Lung (tissue), 12 donors: ENCODE measurements around the gene RAD18. TPM values are rescaled to one million over a fixed set of nuclear protein-coding genes. Genes with fewer than 3 reads are reported as not detected.

Experiments
- ATAC-seq: fragments of 200-7000 bp; cut with Tn5 transposase; one replicate; pipeline ENCODE4 v1.9.1; 2020; ENCODE audit warnings: moderate number of reproducible peaks; ENCODE audit not compliant: insufficient read depth, low FRiP score
- DNase-seq, 3 donors: peaks; one replicate each; pipeline ENCODE4 v3.0.0-alpha.2; 2013 to 2017
- H3K27ac ChIP-seq, 2 donors: one replicate each; pipeline ENCODE4 v1.5.1; 2013; ENCODE audit warnings: mild to moderate bottlenecking in 2 of 2, moderate library complexity in 2 of 2, control low read depth in 1 of 2, inconsistent platforms in 1 of 2, low read depth in 1 of 2, low read length in 1 of 2
- H3K27me3 ChIP-seq, 3 donors: one replicate each; pipeline ENCODE4 v1.5.1; 2013; ENCODE audit warnings: low read length in 2 of 3; ENCODE audit not compliant: control insufficient read depth in 3 of 3, insufficient read depth in 3 of 3
- H3K36me3 ChIP-seq, 4 donors: one replicate each; pipeline ENCODE4 v1.5.1; 2013; ENCODE audit warnings: low read length in 4 of 4, mild to moderate bottlenecking in 1 of 4, moderate library complexity in 1 of 4; ENCODE audit not compliant: control insufficient read depth in 4 of 4, insufficient read depth in 4 of 4
- H3K4me1 ChIP-seq, 5 donors: one replicate each; pipeline ENCODE4 v1.5.1; 2013; ENCODE audit warnings: low read length in 5 of 5, mild to moderate bottlenecking in 2 of 5, moderate library complexity in 1 of 5; ENCODE audit not compliant: control insufficient read depth in 5 of 5, insufficient read depth in 5 of 5
- H3K4me3 ChIP-seq: one replicate; pipeline ENCODE4 v1.5.1; 2013; ENCODE audit warnings: mild to moderate bottlenecking, control low read depth, moderate library complexity
- H3K9ac ChIP-seq, 2 donors: one replicate each; pipeline ENCODE4 v1.5.1; 2013; ENCODE audit warnings: low read length in 2 of 2, control low read depth in 1 of 2; ENCODE audit not compliant: insufficient read depth in 1 of 2
- H3K9me3 ChIP-seq, 4 donors: one replicate each; pipeline ENCODE4 v1.5.1; 2013; ENCODE audit warnings: low read length in 3 of 4, mild to moderate bottlenecking in 1 of 4, moderate library complexity in 1 of 4; ENCODE audit not compliant: control insufficient read depth in 4 of 4, insufficient read depth in 3 of 4
- WGBS, 2 donors: extraction: QIAGEN DNeasy Blood & Tissue Kit; methylation state at CpG; one replicate each; pipeline ENCODE4 v1.1.7; 2013; 5-methylcytosine and 5-hydroxymethylcytosine counted together
- polyA plus RNA-seq, 2 donors: library from polyadenylated mRNA; stranded (reverse); fragments of 200-250 nt; gene quantifications; one replicate each; pipeline ENCODE4 v1.2.1, GENCODE V29; 2013
- total RNA-seq, 2 donors: library from RNA; depleted of rRNA in 1 of 2; stranded (reverse); fragments of >200 nt in 1 of 2; gene quantifications; one replicate each; pipeline ENCODE4 v1.2.1, GENCODE V29; 2014 to 2021
- TF ChIP-seq, protein P1 (sequence below): IDR thresholded peaks from 2 replicates; pipeline ENCODE4 v1.5.1; 2012; ENCODE audit warnings: mild to moderate bottlenecking; ENCODE audit errors: control extremely low read depth, extremely low read depth
- donor health status: control.
- donor health status: control.
- donor health status: Bipolar disorder and iron deficiency.
- donor health status: healthy.
- donor health status: DM: yes; HTN: yes; CAD: no.

Gene RAD18
- total and polyA plus RNA-seq, 4 donors = 2.1 to 23.6 (median 6.3) TPM

DNA sequence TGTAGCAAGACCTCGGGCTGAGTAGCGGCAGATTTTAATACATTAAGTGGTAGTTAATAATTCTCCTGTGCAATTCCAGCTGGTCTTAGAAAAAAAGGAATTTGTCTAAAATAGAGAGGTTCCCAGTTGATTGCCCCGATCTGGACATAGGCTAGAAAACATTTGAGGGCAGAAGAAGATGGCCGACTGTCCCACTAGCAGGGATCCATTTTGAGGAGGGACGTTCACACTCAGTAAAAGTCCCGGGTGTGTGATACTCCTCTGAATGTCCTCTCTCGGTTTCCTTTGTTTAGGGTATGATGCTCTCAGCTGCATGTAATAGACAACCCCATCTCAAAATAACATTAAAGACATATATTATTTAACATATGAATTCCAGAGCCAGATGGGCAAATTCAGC lies 116.0 kb downstream of the RAD18 start:
- Histone ChIP-seq H3K27ac (no peak overlapping the region), H3K27me3 (no peaks in the 10 kb centered on the region), H3K36me3 (no peaks in the 10 kb centered on the region), H3K4me1 (peaks cover 0 to 2% (median 0%) of the 10 kb centered on the region in 5 donors), H3K4me3 (no peak overlapping the region), H3K9me3 (peaks cover 0 to 2% (median 0%) of the 10 kb centered on the region in 4 donors), H3K9ac (no peak overlapping the region)
- ATAC-seq = no peak
- 87 to 94% methylated on average over 7 of the region's 7 CpGs for WGBS, 2 donors
- TF ChIP-seq, protein P1, sequence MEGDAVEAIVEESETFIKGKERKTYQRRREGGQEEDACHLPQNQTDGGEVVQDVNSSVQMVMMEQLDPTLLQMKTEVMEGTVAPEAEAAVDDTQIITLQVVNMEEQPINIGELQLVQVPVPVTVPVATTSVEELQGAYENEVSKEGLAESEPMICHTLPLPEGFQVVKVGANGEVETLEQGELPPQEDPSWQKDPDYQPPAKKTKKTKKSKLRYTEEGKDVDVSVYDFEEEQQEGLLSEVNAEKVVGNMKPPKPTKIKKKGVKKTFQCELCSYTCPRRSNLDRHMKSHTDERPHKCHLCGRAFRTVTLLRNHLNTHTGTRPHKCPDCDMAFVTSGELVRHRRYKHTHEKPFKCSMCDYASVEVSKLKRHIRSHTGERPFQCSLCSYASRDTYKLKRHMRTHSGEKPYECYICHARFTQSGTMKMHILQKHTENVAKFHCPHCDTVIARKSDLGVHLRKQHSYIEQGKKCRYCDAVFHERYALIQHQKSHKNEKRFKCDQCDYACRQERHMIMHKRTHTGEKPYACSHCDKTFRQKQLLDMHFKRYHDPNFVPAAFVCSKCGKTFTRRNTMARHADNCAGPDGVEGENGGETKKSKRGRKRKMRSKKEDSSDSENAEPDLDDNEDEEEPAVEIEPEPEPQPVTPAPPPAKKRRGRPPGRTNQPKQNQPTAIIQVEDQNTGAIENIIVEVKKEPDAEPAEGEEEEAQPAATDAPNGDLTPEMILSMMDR = no peak
- no peak for DNase-seq

DNA sequence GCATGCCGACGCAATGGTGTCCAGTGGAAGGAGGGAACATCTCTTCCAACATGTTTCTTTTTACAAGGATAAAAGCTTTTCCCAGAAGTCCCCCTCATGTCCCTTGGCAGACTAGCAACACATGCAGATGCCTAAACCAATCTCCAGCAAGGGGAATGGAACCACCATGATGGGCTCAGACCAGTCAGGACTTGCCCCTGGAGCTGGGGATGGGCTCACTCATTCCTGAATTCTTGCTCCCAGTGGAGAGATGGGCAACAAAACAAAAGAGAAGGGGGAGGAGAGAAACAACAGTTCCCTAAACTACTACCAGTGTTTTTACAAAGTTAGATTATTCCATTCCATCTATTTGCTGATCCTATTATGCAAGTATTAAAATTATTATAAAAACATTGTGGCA lies 117.1 kb downstream of the RAD18 start:
- H3K4me1 ChIP-seq = peaks cover 0 to 2% (median 0%) of the 10 kb centered on the region in 5 donors
- H3K4me3 ChIP-seq = no peak overlapping the region
- H3K27ac ChIP-seq = no peak overlapping the region
- no peak overlapping the region for H3K9ac ChIP-seq
- peaks cover 0 to 2% (median 0%) of the 10 kb centered on the region in 4 donors for H3K9me3 ChIP-seq
- no peak for ATAC-seq
- no peaks in the 10 kb centered on the region for H3K36me3 ChIP-seq
- H3K27me3 ChIP-seq = no peaks in the 10 kb centered on the region
- TF ChIP-seq, protein P1 = no peak
- 89 to 94% methylated on average over 2 of the region's 2 CpGs for WGBS, 2 donors
- no peak for DNase-seq

DNA sequence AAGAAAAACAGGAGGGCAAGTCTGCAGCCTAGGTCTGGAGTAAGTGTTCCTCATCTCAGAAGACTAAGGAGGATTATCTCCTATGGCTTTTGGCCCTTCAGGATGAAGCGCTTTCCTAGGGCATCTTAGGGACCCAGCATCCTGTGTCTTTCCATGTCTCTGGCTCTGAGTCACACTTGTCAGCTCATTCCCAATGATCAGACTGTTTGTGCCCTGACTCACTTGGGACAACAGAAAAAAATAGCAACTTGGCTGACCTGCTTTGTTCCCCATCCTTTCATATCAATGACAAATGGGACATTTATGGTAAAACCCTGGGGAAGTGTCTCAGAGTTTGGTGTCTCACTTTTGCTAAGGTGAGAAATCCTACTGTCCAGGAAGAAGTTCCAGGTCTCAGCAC lies 117.6 kb downstream of the RAD18 start:
- DNase-seq (no peak), ATAC-seq (no peak)
- Histone ChIP-seq H3K27ac (no peak overlapping the region), H3K9me3 (peaks cover 0 to 2% (median 0%) of the 10 kb centered on the region in 4 donors), H3K4me3 (no peak overlapping the region), H3K27me3 (no peaks in the 10 kb centered on the region), H3K4me1 (peaks cover 0 to 2% (median 0%) of the 10 kb centered on the region in 5 donors), H3K9ac (no peak overlapping the region), H3K36me3 (no peaks in the 10 kb centered on the region)
- WGBS, 2 donors = 91 to 100% methylated on average over 1 of the region's 1 CpG
- TF ChIP-seq, protein P1 = no peak

DNA sequence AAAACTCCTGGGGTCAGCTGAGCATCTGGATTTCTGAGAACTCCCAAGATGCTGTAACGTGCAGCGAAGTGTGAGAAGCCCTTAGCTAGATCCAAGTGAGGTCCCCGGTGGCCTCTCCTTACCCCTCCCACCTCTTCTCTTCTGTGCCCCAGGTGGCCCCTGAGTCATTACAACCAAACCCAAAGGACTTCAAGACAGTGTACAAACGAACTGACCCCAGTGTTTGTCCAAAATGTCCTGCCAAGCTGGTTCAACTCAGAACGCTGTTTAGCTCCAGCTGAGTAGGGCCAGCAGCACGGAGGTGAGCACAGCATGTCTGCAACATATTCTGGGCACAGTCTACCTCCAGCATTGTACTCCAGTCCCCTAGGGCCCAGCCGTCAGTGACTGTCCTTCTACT lies 119.9 kb downstream of the RAD18 start:
- no peak overlapping the region for H3K27ac ChIP-seq
- DNase-seq (no peak), ATAC-seq (no peak)
- no peaks in the 10 kb centered on the region for H3K27me3 ChIP-seq
- peaks cover 0 to 2% (median 0%) of the 10 kb centered on the region in 4 donors for H3K9me3 ChIP-seq
- no peak overlapping the region for H3K9ac ChIP-seq
- H3K4me3 ChIP-seq = no peak overlapping the region
- H3K36me3 ChIP-seq = no peaks in the 10 kb centered on the region
- 91 to 96% methylated on average over 7 of the region's 7 CpGs for WGBS, 2 donors
- TF ChIP-seq, protein P1 = no peak
- H3K4me1 ChIP-seq = peaks cover 0 to 2% (median 0%) of the 10 kb centered on the region in 5 donors
